Ovary (tissue), 9 donors: ENCODE data around the gene SS18L1. TPM values are rescaled to one million over a fixed set of nuclear protein-coding genes. Genes with fewer than 3 reads are reported as not detected.
A peak's percentile ranks its signal among the peaks of the same experiment; 100 is the strongest.

Experiments used
- DNase-seq, 5 donors: peaks; one replicate each; pipeline ENCODE4 v3.0.0-alpha.2; 2019 to 2020
- H3K27ac ChIP-seq, 2 donors: fragments of 200-600 bp; one replicate each; pipeline versions ENCODE4 v1.5.1 to v1.8.0; 2019 to 2022
- H3K27me3 ChIP-seq: fragments of 200-600 bp; one replicate; pipeline ENCODE4 v1.8.0; 2022
- H3K36me3 ChIP-seq: fragments of 200-600 bp; sonication (generic); one replicate; pipeline ENCODE4 v1.5.1; 2019
- H3K4me1 ChIP-seq: one replicate; pipeline ENCODE4 v1.8.1; 2013; ENCODE audit warnings: mild to moderate bottlenecking, moderate library complexity; ENCODE audit not compliant: insufficient read depth
- H3K4me3 ChIP-seq: fragments of 200-600 bp; sonication (generic); one replicate; pipeline ENCODE4 v1.5.1; 2017
- H3K9me3 ChIP-seq, 2 donors: fragments of 200-600 bp in 1 of 2; sonication (generic) in 1 of 2; one replicate each; pipeline versions ENCODE4 v1.5.1 to v1.8.1; 2013 to 2019; ENCODE audit warnings: mild to moderate bottlenecking in 1 of 2, moderate library complexity in 1 of 2
- EP300 ChIP-seq: sonication (generic); formaldehyde crosslinking; IDR thresholded peaks from one replicate; pipeline ENCODE4 v1.6.1; 2017; ENCODE audit warnings: antibody characterized with exemption
- POLR2A ChIP-seq: fragments of 450-650 bp; IDR thresholded peaks from one replicate; pipeline ENCODE4 v1.6.1; 2017; ENCODE audit warnings: antibody characterized with exemption, mild to moderate bottlenecking, moderate library complexity
- WGBS, 3 donors: extraction: QIAGEN DNeasy Blood & Tissue Kit in 1 of 3; methylation state at CpG; one replicate each; pipeline versions ENCODE4 v1.1.5 to v1.1.7; 2013 to 2017; 5-methylcytosine and 5-hydroxymethylcytosine counted together
- intact Hi-C, 4 donors: fragments of 100-400 bp; cut with DNase I; formaldehyde crosslinking; loops; one replicate each; pipeline versions ENCODE4 v1.11.0 to v1.15.1; 2022 to 2023
- polyA plus RNA-seq, 2 donors: library from polyadenylated mRNA; stranded (reverse); fragments of 200-250 nt in 1 of 2; fragments of 350-450 nt in 1 of 2; fragmentation: Illumina TruSeq in 1 of 2; extraction: RNeasy Lipid Tissue Mini Kit (QIAGEN cat#74804) in 1 of 2; gene quantifications; one replicate each; pipeline ENCODE4 v1.2.3, GENCODE V29; 2013 to 2014
- total RNA-seq, 7 donors: library from RNA; depleted of rRNA in 2 of 7; stranded (reverse); fragments of >200 nt in 2 of 7; fragmentation: NEBNext Ultra II Directional in 3 of 7; extraction: Animal tissue kit (Norgen Biotek cat#: 25700) in 3 of 7; gene quantifications; one replicate each; pipeline versions ENCODE4 v1.1.0 to v1.2.4, GENCODE V29; 2016 to 2023
- TF ChIP-seq, protein P1 (sequence below), 3 donors: fragments of 450-650 bp in 2 of 3; fragments of 200-600 bp in 1 of 3; IDR thresholded peaks; one replicate each; pipeline versions ENCODE4 v1.5.1 to v1.8.0; 2016 to 2022; ENCODE audit warnings: antibody characterized with exemption in 3 of 3, mild to moderate bottlenecking in 1 of 3
- donor health status: DM: no; HTN: no; CAD: no; lungs with moderate emphysema.
- donor health status: DM: no; HTN: no; CAD: no.
- donor health status: Bipolar disorder and iron deficiency.
- donor health status: DM: yes; HTN: yes; CAD: no.
- donor health status: DM: no; HTN: no; CAD: no.
- donor health status: DM: yes; HTN: yes; CAD: no.

The SS18L1 gene
- total and polyA plus RNA-seq, 9 donors: 7.7 to 14.3 (median 12.4) TPM

DNA sequence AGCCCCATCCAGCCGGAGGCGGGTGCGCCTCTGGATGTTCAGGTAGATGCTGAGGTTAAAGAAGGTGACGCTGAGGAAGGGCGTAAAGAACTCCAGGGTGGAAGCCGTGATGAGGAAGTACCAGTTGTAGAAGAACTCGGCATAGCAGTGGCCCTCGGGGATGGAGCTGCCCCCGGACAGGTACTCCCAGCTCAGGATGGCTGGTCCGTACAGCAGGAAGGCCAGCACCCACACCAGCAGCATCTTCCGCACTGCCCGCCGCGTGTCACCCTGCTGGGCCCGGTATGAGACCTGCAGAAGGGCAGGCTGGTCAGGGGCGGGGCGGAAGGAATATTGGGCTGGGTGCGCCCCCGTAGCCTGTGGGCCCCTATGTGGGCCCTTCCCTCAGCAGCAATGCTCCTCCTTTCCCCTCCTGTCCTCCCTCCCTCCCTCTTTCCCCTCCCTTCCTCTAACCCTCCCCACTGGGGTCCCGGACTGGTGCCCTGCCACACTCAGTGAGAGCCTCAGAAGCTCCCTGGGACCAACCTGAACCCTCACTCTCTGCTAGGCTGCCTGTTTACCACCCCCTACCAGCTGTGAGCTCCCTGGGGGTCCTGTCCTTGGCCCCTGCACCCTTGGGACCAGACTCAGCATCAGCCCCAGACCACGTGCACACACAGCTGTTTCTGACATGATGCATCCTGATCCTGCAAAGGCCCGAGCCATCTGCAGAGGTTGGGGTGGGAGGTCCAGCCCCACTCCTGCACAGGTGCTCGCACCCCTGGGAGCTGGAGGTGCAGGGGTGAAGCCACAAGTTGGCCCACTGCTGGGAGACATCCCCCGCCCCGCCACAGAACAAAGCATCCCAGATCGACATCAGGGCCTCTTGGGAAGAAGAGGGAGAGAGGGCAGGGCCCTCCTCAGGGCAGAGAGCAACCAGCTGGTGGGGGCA is 73.3 kb downstream of the SS18L1 start:
- Histone ChIP-seq H3K27ac (no peak overlapping the region), H3K27me3 (peaks cover 2% of the 10 kb centered on the region), H3K9me3 (no peaks in the 10 kb centered on the region), H3K4me3 (no peak overlapping the region), H3K36me3 (no peaks in the 10 kb centered on the region), H3K4me1 (peaks cover 10% of the 10 kb centered on the region)
- DNase-seq: no peak
- WGBS, 3 donors: 58 to 64% (median 60%) methylated on average over 26 of the region's 26 CpGs
- intact Hi-C loops: no loop called here
- no peak for TF ChIP-seq POLR2A

DNA sequence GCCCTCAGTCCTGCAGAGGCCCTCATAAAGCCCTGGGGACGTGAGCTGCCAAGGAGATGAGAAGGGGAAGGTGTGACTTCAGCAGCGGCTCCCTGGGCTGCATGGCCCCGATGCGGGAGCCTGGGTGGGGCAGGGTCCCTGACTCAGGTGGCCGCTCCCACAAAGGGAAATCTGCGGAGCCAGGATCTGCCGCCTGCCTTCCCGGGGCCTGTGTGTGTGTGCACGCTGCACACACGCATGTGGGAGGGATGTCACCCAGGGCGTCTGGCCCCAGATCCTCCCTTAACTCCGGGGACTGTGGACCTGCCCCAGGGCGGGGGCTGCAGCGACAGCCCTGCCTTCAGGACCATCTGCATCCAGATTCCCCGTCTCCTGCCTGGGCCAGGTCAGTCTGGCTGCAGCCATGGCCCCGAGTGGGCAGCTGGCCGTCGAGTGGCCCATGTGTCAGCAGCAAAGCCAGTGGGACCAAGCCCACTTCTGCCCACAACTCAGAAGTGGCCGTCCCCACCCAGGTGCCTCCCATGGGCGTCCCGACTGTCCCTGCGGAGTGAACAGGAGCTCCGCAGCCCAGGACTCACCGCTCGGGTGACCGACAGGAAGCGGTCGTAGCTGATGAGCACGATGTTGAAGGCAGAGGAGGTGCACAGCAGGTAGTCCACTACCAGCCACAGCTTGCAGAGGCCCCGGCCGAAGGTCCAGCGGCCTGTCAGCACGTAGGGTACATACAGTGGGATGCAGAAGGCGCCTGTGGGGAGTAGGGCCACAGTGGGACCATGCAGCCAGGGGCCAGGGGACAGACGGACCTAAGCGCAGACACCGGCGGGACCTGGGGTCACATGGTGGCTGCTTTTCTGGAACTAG is 74.6 kb downstream of the SS18L1 start:
- H3K9me3 ChIP-seq: no peaks in the 10 kb centered on the region
- H3K4me1 ChIP-seq: peaks cover 10% of the 10 kb centered on the region
- H3K27me3 ChIP-seq: peaks cover 2% of the 10 kb centered on the region
- intact Hi-C loops: no loop called here
- no peaks in the 10 kb centered on the region for H3K36me3 ChIP-seq
- no peak overlapping the region for H3K4me3 ChIP-seq
- DNase-seq: no peak
- 45 to 53% (median 51%) methylated on average over 26 to 38 of the region's 38 CpGs for WGBS, 3 donors
- H3K27ac ChIP-seq: no peak overlapping the region
- TF ChIP-seq, protein P1, sequence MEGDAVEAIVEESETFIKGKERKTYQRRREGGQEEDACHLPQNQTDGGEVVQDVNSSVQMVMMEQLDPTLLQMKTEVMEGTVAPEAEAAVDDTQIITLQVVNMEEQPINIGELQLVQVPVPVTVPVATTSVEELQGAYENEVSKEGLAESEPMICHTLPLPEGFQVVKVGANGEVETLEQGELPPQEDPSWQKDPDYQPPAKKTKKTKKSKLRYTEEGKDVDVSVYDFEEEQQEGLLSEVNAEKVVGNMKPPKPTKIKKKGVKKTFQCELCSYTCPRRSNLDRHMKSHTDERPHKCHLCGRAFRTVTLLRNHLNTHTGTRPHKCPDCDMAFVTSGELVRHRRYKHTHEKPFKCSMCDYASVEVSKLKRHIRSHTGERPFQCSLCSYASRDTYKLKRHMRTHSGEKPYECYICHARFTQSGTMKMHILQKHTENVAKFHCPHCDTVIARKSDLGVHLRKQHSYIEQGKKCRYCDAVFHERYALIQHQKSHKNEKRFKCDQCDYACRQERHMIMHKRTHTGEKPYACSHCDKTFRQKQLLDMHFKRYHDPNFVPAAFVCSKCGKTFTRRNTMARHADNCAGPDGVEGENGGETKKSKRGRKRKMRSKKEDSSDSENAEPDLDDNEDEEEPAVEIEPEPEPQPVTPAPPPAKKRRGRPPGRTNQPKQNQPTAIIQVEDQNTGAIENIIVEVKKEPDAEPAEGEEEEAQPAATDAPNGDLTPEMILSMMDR (IDR thresholded peaks at IDR 0.05): no peak
- TF ChIP-seq EP300 (no peak), POLR2A (no peak)

DNA sequence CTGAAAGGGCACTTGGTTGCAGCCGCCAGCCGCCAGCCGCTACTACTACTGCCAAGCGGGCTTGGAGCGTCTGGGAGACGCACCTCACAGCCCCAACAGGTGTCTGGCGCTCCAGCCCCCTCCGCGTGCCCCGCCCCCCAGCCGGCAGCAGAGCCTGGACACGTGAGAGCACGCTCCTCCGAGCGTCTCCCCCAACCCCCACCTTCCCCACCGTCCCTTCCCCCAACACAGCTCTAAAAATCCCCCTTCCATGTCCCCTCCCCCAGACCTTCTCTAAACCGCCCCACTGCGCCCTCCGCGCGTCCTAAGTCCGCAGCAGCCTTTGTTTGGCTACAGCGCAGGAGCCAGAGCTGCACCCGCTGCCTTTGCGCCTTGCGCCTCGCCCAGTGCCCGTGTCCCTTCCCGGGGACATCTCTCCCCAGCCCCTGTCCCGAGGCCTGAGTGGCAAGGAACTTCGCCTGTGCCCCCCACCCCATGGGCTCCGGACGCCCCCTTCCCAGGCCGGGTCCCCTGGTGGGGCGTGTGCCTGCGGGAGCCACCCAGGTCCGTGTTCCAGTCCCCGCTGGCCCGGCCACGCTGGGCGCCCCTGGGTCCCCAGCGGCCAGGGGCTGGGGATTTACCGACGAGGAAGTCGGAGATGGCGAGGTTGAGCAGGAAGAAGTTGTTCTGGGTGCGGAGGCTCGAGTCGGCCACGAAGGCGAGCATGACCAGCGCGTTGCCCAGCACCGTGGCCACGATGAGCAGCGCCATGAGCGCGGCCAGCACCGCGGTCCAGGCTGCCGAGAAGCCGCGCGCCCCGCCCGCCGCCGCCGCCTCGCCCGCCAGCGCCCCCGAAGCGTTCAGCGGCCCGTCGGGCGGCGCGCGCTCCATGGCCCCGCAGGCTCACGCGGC is 75.8 kb downstream of the SS18L1 start:
- Histone ChIP-seq H3K27me3 (peaks cover 2% of the 10 kb centered on the region), H3K27ac (no peak overlapping the region), H3K4me1 (peaks cover 10% of the 10 kb centered on the region), H3K4me3 (no peak overlapping the region), H3K9me3 (no peaks in the 10 kb centered on the region), H3K36me3 (no peaks in the 10 kb centered on the region)
- 1 to 2% (median 1%) methylated on average over 57 to 84 of the region's 84 CpGs for WGBS, 3 donors
- DNase-seq: no peak
- TF ChIP-seq POLR2A (no peak), EP300 (no peak)
- TF ChIP-seq, protein P1 (IDR thresholded peaks at IDR 0.05): no peak
- intact Hi-C loops: no loop called here

DNA sequence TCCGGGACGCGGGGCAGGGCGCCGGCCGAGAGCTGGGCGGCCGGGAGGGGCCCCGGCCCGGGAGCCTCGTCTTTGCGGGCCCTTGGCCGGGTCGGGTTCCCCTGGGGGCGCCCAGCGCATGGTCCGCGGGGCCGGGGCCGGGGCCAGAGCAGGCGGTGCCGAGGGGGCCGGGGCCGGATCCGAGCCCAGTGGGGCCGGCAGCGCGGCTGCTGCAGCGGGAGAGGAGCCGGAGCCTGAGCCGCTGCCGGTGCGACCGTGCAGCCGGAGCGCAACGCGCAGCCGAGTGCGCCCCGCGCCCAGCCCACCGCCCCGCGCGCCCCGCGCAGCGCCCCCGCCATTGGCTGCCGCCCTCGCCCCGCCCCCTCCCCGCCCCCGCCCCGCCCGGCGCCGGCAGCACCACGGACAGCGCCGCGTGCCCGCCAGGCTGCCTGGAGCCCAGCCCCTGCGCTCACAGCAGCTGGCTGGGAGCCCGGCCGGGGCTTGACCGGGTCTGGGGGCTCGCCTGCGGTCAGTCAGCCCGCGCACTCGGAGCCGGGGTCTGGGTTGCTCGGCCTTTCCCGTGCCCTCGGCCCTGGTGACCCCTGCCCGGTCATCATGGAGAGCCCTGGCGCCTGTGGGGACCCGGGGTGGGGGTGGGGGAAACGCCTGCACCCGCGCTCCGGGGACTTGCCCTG is 76.6 kb downstream of the SS18L1 start, which contains the start of gene HRH3:
Gene HRH3 (minus strand): TSS at position 287 of the 674 bp plus-strand sequence. CDS start 308 bp downstream, outside the sequence.
- Histone ChIP-seq H3K27ac (no peak within 1 kb of the TSS), H3K27me3 (peaks cover 2% of the 10 kb centered on the region), H3K36me3 (no peaks in the 10 kb centered on the region), H3K4me1 (peaks cover 10% of the 10 kb centered on the region), H3K9me3 (no peaks in the 10 kb centered on the region), H3K4me3 (no peak within 1 kb of the TSS)
- WGBS, 3 donors: 0 to 1% (median 1%) methylated on average over 12 to 84 of the region's 84 CpGs
- TF ChIP-seq EP300 (no peak), POLR2A (no peak)
- TF ChIP-seq, protein P1 (IDR thresholded peaks at IDR 0.05): no peak
- intact Hi-C loops: no loop called here
- peak; percentile 31 to 74 (median 65) for DNase-seq
